WTC11 (cell line): ENCODE data around the gene SH2D4B.

Experiments used
- CTCF ChIP-seq: fragments of 200-600 bp; IDR thresholded peaks from 2 replicates; pipeline ENCODE4 v1.8.0; 2022; ENCODE audit warnings: antibody characterized with exemption
- MLX ChIP-seq: sonication (generic); formaldehyde crosslinking; IDR thresholded peaks from 2 replicates; pipeline ENCODE4 v1.8.1; 2023; ENCODE audit warnings: mild to moderate bottlenecking, missing genetic modification reagents, moderate library complexity
- NFYB ChIP-seq: sonication (generic); formaldehyde crosslinking; conservative IDR thresholded peaks from 2 replicates; pipeline ENCODE4 v1.8.0; 2022; ENCODE audit warnings: low read depth, missing genetic modification reagents
- NR2C2 ChIP-seq: sonication (generic); formaldehyde crosslinking; IDR thresholded peaks from 2 replicates; pipeline ENCODE4 v1.8.0; 2022; ENCODE audit warnings: mild to moderate bottlenecking, missing genetic modification reagents
- TEAD4 ChIP-seq: sonication (generic); formaldehyde crosslinking; IDR thresholded peaks from 2 replicates; pipeline ENCODE4 v1.8.0; 2022; ENCODE audit warnings: mild to moderate bottlenecking, missing genetic modification reagents
- USF1 ChIP-seq: sonication (generic); formaldehyde crosslinking; IDR thresholded peaks from 2 replicates; pipeline ENCODE4 v1.8.0; 2022; ENCODE audit warnings: mild to moderate bottlenecking, missing genetic modification reagents
- ZNF121 ChIP-seq: sonication (generic); formaldehyde crosslinking; IDR thresholded peaks from 2 replicates; pipeline ENCODE4 v1.8.0; 2023; ENCODE audit warnings: missing genetic modification reagents
- ZNF232 ChIP-seq: sonication (generic); formaldehyde crosslinking; IDR thresholded peaks from 2 replicates; pipeline ENCODE4 v1.8.0; 2022; ENCODE audit warnings: mild to moderate bottlenecking, missing genetic modification reagents
- TF ChIP-seq, protein P1 (sequence below): fragments of 250-450 bp; sonication (Bioruptor Pico); IDR thresholded peaks from 2 replicates; pipeline ENCODE4 v1.8.0; 2021; ENCODE audit warnings: mild to moderate bottlenecking
- TF ChIP-seq, protein P2 (sequence below): sonication (generic); formaldehyde crosslinking; IDR thresholded peaks from 2 replicates; pipeline ENCODE4 v1.8.1; 2023; ENCODE audit warnings: mild to moderate bottlenecking, missing genetic modification reagents, borderline replicate concordance

DNA sequence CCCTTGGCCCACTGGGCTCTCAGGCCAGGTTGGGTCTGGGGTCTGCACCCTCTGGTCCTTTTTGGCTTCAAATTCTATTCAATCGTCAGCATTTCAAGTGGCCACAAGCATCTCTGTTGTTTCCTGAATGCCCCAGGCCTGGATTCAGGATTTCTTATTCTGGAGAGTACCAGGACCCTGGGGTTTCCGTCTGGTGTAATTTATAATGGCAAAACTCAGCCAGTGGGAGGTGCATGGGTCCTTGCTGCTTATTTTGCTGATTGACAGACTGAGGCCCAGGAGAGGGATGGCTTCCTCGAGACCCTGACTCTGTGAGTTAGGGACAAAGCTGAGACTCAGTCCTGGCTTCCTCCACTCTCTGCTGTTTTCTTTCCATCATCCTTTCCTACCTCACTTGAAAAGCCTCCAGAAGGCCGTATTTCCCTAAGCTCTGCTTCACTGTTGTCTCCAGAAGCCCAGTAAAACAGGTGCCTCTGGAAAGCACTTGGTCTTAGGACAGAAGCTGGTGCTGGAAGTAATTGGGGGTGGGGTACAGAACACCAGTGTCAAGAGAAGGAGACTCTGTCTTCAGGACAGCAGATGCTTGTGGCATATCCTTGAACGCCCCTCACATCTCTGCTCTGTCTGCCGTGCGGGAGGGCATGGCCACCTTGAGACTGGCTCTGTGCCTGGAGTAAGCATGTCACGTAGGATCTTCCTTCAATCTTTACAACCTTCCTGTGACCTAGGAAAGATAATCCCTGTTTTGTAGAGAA is 39.4 kb upstream of the SH2D4B start:
- no peak for TF ChIP-seq ZNF232 (CRISPR knock-in tag)
- TF ChIP-seq USF1 (CRISPR knock-in tag), result no peak
- TF ChIP-seq CTCF, result no peak
- no peak for TF ChIP-seq NR2C2 (CRISPR knock-in tag)
- TF ChIP-seq, protein P1, sequence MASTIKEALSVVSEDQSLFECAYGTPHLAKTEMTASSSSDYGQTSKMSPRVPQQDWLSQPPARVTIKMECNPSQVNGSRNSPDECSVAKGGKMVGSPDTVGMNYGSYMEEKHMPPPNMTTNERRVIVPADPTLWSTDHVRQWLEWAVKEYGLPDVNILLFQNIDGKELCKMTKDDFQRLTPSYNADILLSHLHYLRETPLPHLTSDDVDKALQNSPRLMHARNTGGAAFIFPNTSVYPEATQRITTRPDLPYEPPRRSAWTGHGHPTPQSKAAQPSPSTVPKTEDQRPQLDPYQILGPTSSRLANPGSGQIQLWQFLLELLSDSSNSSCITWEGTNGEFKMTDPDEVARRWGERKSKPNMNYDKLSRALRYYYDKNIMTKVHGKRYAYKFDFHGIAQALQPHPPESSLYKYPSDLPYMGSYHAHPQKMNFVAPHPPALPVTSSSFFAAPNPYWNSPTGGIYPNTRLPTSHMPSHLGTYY (CRISPR knock-in tag), result no peak
- no peak for TF ChIP-seq ZNF121 (CRISPR knock-in tag)
- TF ChIP-seq MLX, result no peak
- TF ChIP-seq NFYB (CRISPR knock-in tag), result no peak
- TF ChIP-seq, protein P2, sequence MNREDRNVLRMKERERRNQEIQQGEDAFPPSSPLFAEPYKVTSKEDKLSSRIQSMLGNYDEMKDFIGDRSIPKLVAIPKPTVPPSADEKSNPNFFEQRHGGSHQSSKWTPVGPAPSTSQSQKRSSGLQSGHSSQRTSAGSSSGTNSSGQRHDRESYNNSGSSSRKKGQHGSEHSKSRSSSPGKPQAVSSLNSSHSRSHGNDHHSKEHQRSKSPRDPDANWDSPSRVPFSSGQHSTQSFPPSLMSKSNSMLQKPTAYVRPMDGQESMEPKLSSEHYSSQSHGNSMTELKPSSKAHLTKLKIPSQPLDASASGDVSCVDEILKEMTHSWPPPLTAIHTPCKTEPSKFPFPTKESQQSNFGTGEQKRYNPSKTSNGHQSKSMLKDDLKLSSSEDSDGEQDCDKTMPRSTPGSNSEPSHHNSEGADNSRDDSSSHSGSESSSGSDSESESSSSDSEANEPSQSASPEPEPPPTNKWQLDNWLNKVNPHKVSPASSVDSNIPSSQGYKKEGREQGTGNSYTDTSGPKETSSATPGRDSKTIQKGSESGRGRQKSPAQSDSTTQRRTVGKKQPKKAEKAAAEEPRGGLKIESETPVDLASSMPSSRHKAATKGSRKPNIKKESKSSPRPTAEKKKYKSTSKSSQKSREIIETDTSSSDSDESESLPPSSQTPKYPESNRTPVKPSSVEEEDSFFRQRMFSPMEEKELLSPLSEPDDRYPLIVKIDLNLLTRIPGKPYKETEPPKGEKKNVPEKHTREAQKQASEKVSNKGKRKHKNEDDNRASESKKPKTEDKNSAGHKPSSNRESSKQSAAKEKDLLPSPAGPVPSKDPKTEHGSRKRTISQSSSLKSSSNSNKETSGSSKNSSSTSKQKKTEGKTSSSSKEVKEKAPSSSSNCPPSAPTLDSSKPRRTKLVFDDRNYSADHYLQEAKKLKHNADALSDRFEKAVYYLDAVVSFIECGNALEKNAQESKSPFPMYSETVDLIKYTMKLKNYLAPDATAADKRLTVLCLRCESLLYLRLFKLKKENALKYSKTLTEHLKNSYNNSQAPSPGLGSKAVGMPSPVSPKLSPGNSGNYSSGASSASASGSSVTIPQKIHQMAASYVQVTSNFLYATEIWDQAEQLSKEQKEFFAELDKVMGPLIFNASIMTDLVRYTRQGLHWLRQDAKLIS (CRISPR knock-in tag), result no peak
- TF ChIP-seq TEAD4 (CRISPR knock-in tag), result no peak
